ENCODE results near the gene MDGA2. TPM values are rescaled to one million over a fixed set of nuclear protein-coding genes. Genes with fewer than 3 reads are reported as not detected.
"Not testable (repeated sequence)": the region's sequence is repeated elsewhere in the genome, so short reads cannot be mapped to it uniquely, and the experiment has no call there.

MDGA2 gene
- total and polyA plus RNA-seq, 8 donors, result not detected

DNA sequence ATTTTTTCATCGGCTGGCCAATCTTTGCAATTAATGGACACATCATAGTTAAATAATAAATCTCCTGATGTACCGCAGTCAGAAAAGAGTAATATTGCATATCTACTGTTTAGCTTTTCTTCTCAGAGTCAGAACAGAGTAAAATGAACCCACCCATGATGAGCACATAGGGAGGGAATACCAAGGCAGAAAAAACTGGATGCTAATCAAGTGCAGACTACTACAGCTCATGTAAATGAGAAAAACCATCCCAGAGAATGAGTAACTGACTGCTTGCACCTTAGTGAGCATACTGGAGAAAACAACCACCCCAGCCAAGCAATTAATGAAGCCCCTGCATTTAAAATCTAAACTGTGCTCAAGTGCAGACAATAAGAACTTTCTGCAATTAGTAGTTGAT lies 483.7 kb downstream of the MDGA2 start:
- Histone ChIP-seq H3K36me3 (no peaks in the 10 kb centered on the region), H3K4me1 (no peaks in the 10 kb centered on the region), H3K4me3 (no peak overlapping the region), H3K27ac (no peak overlapping the region), H3K9me3 (no peaks in the 10 kb centered on the region), H3K27me3 (peaks cover 0 to 4% (median 0%) of the 10 kb centered on the region in 4 donors)
- no peak for ATAC-seq
- no peak for DNase-seq
- 74 to 81% methylated on average over 2 of the region's 2 CpGs for WGBS, 2 donors
- TF ChIP-seq, protein P1, sequence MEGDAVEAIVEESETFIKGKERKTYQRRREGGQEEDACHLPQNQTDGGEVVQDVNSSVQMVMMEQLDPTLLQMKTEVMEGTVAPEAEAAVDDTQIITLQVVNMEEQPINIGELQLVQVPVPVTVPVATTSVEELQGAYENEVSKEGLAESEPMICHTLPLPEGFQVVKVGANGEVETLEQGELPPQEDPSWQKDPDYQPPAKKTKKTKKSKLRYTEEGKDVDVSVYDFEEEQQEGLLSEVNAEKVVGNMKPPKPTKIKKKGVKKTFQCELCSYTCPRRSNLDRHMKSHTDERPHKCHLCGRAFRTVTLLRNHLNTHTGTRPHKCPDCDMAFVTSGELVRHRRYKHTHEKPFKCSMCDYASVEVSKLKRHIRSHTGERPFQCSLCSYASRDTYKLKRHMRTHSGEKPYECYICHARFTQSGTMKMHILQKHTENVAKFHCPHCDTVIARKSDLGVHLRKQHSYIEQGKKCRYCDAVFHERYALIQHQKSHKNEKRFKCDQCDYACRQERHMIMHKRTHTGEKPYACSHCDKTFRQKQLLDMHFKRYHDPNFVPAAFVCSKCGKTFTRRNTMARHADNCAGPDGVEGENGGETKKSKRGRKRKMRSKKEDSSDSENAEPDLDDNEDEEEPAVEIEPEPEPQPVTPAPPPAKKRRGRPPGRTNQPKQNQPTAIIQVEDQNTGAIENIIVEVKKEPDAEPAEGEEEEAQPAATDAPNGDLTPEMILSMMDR (IDR thresholded peaks at IDR 0.05), result no peak
- intact Hi-C loops (cut with DNase I), result no loop called here
- no peak for FAIRE-seq

DNA sequence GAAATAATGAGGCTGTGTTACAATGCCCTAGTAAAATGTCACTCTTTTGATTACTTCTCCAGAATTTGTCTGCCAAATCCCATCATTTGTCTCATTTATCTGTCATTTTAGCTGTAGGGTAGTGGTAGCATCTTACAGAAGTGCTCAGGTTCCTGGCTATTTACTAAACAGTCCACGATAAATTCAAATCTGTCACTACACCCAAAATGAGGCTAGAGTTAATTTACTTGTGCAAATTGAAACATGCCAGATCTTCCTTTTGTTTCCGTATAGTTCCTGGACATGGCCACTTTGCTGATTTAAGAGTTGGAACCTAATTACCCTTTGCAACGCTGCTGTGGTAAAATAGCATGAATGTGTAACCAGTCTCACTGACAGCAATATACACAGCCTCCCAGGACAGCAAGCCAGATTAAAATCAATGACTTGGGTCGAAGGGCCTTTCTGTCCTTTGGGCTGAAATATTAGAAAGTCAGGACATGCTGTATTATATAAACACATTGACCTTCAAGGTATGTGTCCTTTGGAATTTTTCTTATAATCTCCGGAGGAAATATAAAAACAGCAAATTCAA lies 485.4 kb downstream of the MDGA2 start:
- no peak overlapping the region for H3K27ac ChIP-seq
- no peaks in the 10 kb centered on the region for H3K4me1 ChIP-seq
- peaks cover 0 to 4% (median 0%) of the 10 kb centered on the region in 4 donors for H3K27me3 ChIP-seq
- 34 to 39% methylated on average over 5 of the region's 5 CpGs for WGBS, 2 donors
- no peaks in the 10 kb centered on the region for H3K36me3 ChIP-seq
- TF ChIP-seq, protein P1 (IDR thresholded peaks at IDR 0.05), result no peak
- H3K9me3 ChIP-seq, result no peaks in the 10 kb centered on the region
- H3K4me3 ChIP-seq, result no peak overlapping the region
- FAIRE-seq (no peak), DNase-seq (no peak), ATAC-seq (no peak)
- intact Hi-C loops (cut with DNase I), result no loop called here

DNA sequence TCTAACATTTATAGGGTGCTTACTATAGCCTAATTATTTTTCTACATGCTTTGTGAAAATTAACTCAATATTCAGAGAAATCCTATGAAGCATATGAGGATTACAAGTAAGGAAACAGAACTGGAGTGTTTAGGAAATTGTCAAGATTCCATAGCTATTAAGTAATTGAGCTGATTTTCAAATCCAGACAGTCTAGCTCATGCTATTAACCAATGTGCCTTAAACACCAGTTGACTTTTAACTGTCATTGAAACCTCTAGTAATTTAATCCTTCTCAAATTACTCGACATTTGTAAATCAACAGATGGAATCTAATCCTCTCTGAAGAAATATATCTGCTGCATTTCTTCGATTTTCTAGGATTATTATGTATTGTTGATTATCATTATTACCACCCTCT lies 488.9 kb downstream of the MDGA2 start:
- intact Hi-C loops (cut with DNase I), result no loop called here
- TF ChIP-seq, protein P1 (IDR thresholded peaks at IDR 0.05), result no peak
- DNase-seq (no peak), FAIRE-seq (no peak), ATAC-seq (no peak)
- Histone ChIP-seq H3K4me3 (no peak overlapping the region), H3K9me3 (no peaks in the 10 kb centered on the region), H3K27me3 (peaks cover 0 to 4% (median 0%) of the 10 kb centered on the region in 4 donors), H3K27ac (no peak overlapping the region), H3K4me1 (no peaks in the 10 kb centered on the region), H3K36me3 (no peaks in the 10 kb centered on the region)
- WGBS, 2 donors, result 39 to 61% methylated on average over 2 of the region's 2 CpGs

DNA sequence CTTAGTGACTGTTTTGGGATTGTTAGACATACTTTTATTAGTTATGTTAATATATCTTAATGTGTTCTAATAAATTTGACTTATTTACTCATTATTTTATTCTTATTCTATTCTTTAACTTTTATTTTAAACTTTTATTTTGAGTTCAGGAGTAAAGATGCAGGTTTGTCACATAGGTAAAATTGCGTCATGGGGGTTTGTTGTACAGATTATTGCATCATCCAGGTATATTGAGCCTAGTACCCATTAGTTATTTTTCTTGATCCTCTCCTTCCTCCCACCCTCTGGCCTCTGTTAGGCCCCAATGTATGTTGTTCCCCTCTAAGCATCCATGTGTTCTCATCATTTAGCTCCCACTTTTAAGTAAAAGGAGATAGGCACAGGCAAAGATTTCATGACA lies 495.5 kb downstream of the MDGA2 start:
- H3K4me1 ChIP-seq, result no peaks in the 10 kb centered on the region
- TF ChIP-seq, protein P1 (IDR thresholded peaks at IDR 0.05), result no peak
- no peak overlapping the region for H3K27ac ChIP-seq
- intact Hi-C loops (cut with DNase I), result no loop called here
- ATAC-seq, result no peak
- no peak for FAIRE-seq
- no peak for DNase-seq
- H3K9me3 ChIP-seq, result no peaks in the 10 kb centered on the region
- no peaks in the 10 kb centered on the region for H3K27me3 ChIP-seq
- WGBS, 2 donors, result 53 to 70% methylated on average over 1 of the region's 1 CpG
- H3K4me3 ChIP-seq, result no peak overlapping the region
- no peaks in the 10 kb centered on the region for H3K36me3 ChIP-seq

DNA sequence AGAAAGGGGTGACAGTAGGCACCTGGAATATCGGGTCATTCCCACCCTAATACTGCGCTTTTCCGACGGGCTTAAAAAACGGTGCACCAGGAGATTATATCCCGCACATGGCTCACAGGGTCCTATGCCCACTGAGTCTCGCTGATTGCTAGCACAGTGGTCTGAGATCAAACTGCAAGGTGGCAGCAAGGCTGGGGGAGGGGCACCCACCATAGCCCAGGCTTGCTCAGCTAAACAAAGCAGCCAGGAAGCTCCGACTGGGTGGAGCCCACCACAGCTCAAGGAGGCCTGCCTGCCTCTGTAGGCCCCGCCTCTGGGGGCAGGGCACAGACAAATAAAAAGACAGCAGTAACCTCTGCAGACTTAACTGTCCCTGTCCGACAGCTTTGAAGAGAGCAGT lies 503.5 kb downstream of the MDGA2 start:
- H3K27ac ChIP-seq; ATAC-seq; H3K4me1 ChIP-seq; H3K4me3 ChIP-seq; H3K9me3 ChIP-seq; H3K27me3 ChIP-seq; intact Hi-C loops (cut with DNase I); H3K36me3 ChIP-seq; FAIRE-seq; DNase-seq: not testable (repeated sequence)
- WGBS, 2 donors, result 77 to 84% methylated on average over 10 of the region's 10 CpGs
